ENCODE data around the gene TMCC3. TPM values are rescaled to one million over a fixed set of nuclear protein-coding genes. Genes with fewer than 3 reads are reported as not detected.

Gene TMCC3
- total RNA-seq, 1 experiment from 2014 or later = 19.9 TPM

DNA sequence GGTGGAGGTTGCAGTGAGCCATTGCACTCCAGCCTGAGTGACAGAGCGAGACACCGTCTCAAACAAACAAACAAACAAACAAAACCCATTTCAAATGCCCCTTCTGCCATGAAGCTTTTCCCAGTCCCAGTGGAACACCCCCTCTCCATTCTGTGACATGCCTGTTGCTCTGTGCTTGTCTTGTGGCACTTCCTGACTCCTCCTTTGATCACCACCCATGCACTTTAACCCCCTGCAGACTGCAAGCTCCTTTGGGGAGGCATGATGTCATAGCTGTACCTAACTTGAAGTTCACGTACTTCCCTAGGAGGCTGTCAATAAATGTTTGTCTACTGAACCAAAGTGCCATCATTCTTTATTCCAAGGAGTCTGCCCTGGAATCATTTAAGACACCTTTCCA lies 64.7 kb downstream of the TMCC3 start:
- Histone ChIP-seq H3K4me1 (replicated peaks; ENCODE audit: insufficient read depth) (peaks cover 35% of the 10 kb centered on the region), H3K36me3 (ENCODE audit: low read depth) (peaks cover 5% of the 10 kb centered on the region; the same call in 1 of the 2 replicates), H3K27me3 (ENCODE audit: insufficient read depth, low read depth) (no peaks in the 10 kb centered on the region), H3K9me2 (ENCODE audit: insufficient read depth) (no peaks in the 10 kb centered on the region), H2AFZ (no peak overlapping the region), H3K27ac (no peak overlapping the region), H3K9me3 (ENCODE audit: insufficient read depth, low read depth) (no peaks in the 10 kb centered on the region), H3K79me2 (ENCODE audit: low read depth) (peaks cover 22% of the 10 kb centered on the region; the same call in 1 of the 2 replicates), H4K20me1 (ENCODE audit: insufficient read depth) (no peaks in the 10 kb centered on the region), H3K4me2 (no peak overlapping the region), H3F3A (ENCODE audit: insufficient read depth, low read depth) (peaks cover 22% of the 10 kb centered on the region), H3K4me3 (no peak overlapping the region)
- CTCF ChIA-PET = no interaction called here
- no TSS peak for BruUV-seq (replicated peaks)
- POLR2A ChIA-PET (ENCODE audit: unreplicated experiment) = no interaction called here
- DNase-seq = no peak
- intact Hi-C loops (cut with micrococcal nuclease; ENCODE audit: unreplicated experiment) = no loop called here
- no peak for TF ChIP-seq EZH2 (IDR thresholded peaks at IDR 0.05; ENCODE audit: low read depth)
- TF ChIP-seq, protein P1, sequence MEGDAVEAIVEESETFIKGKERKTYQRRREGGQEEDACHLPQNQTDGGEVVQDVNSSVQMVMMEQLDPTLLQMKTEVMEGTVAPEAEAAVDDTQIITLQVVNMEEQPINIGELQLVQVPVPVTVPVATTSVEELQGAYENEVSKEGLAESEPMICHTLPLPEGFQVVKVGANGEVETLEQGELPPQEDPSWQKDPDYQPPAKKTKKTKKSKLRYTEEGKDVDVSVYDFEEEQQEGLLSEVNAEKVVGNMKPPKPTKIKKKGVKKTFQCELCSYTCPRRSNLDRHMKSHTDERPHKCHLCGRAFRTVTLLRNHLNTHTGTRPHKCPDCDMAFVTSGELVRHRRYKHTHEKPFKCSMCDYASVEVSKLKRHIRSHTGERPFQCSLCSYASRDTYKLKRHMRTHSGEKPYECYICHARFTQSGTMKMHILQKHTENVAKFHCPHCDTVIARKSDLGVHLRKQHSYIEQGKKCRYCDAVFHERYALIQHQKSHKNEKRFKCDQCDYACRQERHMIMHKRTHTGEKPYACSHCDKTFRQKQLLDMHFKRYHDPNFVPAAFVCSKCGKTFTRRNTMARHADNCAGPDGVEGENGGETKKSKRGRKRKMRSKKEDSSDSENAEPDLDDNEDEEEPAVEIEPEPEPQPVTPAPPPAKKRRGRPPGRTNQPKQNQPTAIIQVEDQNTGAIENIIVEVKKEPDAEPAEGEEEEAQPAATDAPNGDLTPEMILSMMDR (conservative IDR thresholded peaks at IDR 0.05) = no peak

DNA sequence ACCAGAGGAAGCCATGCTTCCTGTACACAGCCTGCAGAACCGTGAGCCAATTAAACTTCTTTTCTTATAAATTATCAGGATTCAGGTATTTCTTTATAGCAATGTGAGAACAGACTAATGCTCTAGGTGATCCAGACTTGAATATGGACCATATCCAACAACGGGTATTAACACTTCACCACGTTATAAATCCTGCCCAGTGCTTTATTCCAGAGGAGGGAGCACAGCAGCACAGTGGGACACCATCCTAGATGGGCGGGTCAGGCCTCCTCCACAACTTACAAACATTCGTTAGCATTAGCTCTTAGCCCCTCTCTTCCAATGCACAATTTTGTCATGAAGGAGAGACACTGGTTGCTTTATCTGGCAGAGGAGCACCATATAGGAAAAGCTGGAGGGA lies 66.0 kb downstream of the TMCC3 start:
- H3K4me1 ChIP-seq (replicated peaks; ENCODE audit: insufficient read depth) = peaks cover 23% of the 10 kb centered on the region
- POLR2A ChIA-PET (ENCODE audit: unreplicated experiment) = no interaction called here
- no TSS peak for BruUV-seq (replicated peaks)

DNA sequence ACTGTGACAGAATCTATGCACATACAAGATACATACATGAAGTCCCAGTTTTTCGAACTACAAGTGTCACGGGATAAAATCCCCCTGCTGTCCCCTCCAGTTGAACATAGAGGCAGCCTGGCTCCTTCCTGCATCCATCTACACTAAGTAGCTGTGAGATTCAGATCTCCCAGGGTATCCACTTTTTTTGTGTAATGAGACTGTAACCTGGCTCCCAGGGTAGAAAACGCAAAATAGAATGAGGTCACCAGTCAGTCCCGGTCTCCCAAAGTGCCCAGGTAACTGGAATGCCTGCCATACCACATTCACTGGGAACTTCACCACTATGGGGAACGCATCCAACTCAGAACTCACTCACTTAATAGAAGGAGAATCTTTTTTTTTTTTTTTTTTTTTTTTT lies 67.8 kb downstream of the TMCC3 start:
- peaks cover 8% of the 10 kb centered on the region for H3F3A ChIP-seq (ENCODE audit: insufficient read depth, low read depth)
- no peaks in the 10 kb centered on the region for H3K9me2 ChIP-seq (ENCODE audit: insufficient read depth)
- ChIA-PET CTCF (no interaction called here), POLR2A (ENCODE audit: unreplicated experiment) (no interaction called here)
- H3K9me3 ChIP-seq (ENCODE audit: insufficient read depth, low read depth) = no peaks in the 10 kb centered on the region
- no peaks in the 10 kb centered on the region for H3K27me3 ChIP-seq (ENCODE audit: insufficient read depth, low read depth)
- H3K79me2 ChIP-seq (ENCODE audit: low read depth) = 0 out of 2 replicates have a peak, but pooled peaks cover 13% of the 10 kb centered on the region
- no peak overlapping the region for H3K4me3 ChIP-seq
- no peak overlapping the region for H2AFZ ChIP-seq
- peaks cover 18% of the 10 kb centered on the region for H3K4me1 ChIP-seq (replicated peaks; ENCODE audit: insufficient read depth)
- no peak overlapping the region for H3K4me2 ChIP-seq
- peaks cover 6% of the 10 kb centered on the region; the same call in 1 of the 2 replicates for H3K36me3 ChIP-seq (ENCODE audit: low read depth)
- intact Hi-C loops (cut with micrococcal nuclease; ENCODE audit: unreplicated experiment) = no loop called here
- TF ChIP-seq EZH2 (IDR thresholded peaks at IDR 0.05; ENCODE audit: low read depth) = no peak
- TF ChIP-seq, protein P1 (conservative IDR thresholded peaks at IDR 0.05) = no peak
- no TSS peak for BruUV-seq (replicated peaks)
- H3K27ac ChIP-seq = no peak overlapping the region
- DNase-seq = no peak
- H4K20me1 ChIP-seq (ENCODE audit: insufficient read depth) = no peaks in the 10 kb centered on the region

More for the DNA sequence above, 66.0 kb downstream of the TMCC3 start:
- TF ChIP-seq EZH2 (IDR thresholded peaks at IDR 0.05; ENCODE audit: low read depth) = no peak
- TF ChIP-seq, protein P1 (conservative IDR thresholded peaks at IDR 0.05) = no peak
- Histone ChIP-seq H3K27me3 (ENCODE audit: insufficient read depth, low read depth) (no peaks in the 10 kb centered on the region), H3K4me2 (no peak overlapping the region), H4K20me1 (ENCODE audit: insufficient read depth) (no peaks in the 10 kb centered on the region), H3K27ac (no peak overlapping the region), H3K79me2 (ENCODE audit: low read depth) (peaks cover 23% of the 10 kb centered on the region; the same call in 1 of the 2 replicates), H3K9me3 (ENCODE audit: insufficient read depth, low read depth) (no peaks in the 10 kb centered on the region), H3K4me3 (no peak overlapping the region), H3K9me2 (ENCODE audit: insufficient read depth) (no peaks in the 10 kb centered on the region), H2AFZ (no peak overlapping the region), H3K36me3 (ENCODE audit: low read depth) (peaks cover 6% of the 10 kb centered on the region; the same call in 1 of the 2 replicates), H3F3A (ENCODE audit: insufficient read depth, low read depth) (peaks cover 10% of the 10 kb centered on the region)
- intact Hi-C loops (cut with micrococcal nuclease; ENCODE audit: unreplicated experiment) = no loop called here
- CTCF ChIA-PET = no interaction called here
- DNase-seq = no peak
